Left renal cortex interstitium (tissue), 4 donors: ENCODE measurements around the gene DROSHA. TPM values are rescaled to one million over a fixed set of nuclear protein-coding genes. Genes with fewer than 3 reads are reported as not detected.

Source experiments
- DNase-seq, 4 donors: peaks; one replicate each; pipeline ENCODE4 v3.0.0-alpha.2; 2013; ENCODE audit warnings: low read depth in 4 of 4, low spot score in 2 of 4, missing footprints in 1 of 4
- polyA plus RNA-seq, 4 donors: library from polyadenylated mRNA; unstranded; fragments of 120-200 nt; gene quantifications; one replicate each; pipeline ENCODE4 v1.2.1, GENCODE V29; 2013; ENCODE audit not compliant: insufficient read length in 4 of 4

The DROSHA gene
- polyA plus RNA-seq, 4 donors: 76.2 to 107 (median 89.2) TPM

DNA sequence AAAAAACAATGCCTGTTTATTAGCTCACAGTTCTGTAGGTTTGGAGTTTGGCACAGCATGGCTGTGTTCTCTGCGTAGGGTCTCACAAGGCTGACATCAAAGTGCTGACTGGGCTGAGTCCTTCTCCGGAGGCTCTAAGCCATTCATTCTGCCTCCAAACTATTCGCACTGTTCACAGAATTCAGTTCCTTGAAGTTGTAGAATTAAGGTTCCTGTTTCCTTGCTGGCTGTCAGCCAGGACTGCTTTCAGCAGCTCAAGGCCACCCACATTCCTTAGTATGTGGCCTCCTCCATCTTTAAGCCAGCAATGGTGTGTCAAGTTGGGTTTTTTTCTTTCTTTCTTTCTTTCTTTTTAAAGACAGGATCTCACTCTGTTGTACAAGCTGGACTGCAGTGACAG is 176.6 kb downstream of the DROSHA start:
- DNase-seq: no peak

Other genes starting within 250 kb of the DROSHA start
- 10 to 100 TPM; 24.2 to 32.2 (median 31.3) TPM for gene C5orf22, start 208 bp upstream of the DROSHA start, polyA plus RNA-seq
- gene PDZD2, start 107.0 kb upstream of the DROSHA start, polyA plus RNA-seq: 10 to 100 TPM; 16.6 to 21.1 (median 18.4) TPM